Suprapubic skin (tissue), 4 donors: ENCODE results near the gene SPART. TPM values are rescaled to one million over a fixed set of nuclear protein-coding genes. Genes with fewer than 3 reads are reported as not detected.
"Not testable (repeated sequence)": the region's sequence is repeated elsewhere in the genome, so short reads cannot be mapped to it uniquely, and the experiment has no call there.

ENCODE experiments used
- DNase-seq, 2 donors: peaks; one replicate each; pipeline ENCODE4 v3.0.0-alpha.2; 2019; ENCODE audit warnings: low spot score in 2 of 2
- H3K27ac ChIP-seq: fragments of 200-600 bp; sonication (generic); one replicate; pipeline ENCODE4 v1.5.1; 2019
- H3K27me3 ChIP-seq: fragments of 200-600 bp; sonication (generic); one replicate; pipeline ENCODE4 v1.5.1; 2019
- H3K36me3 ChIP-seq: fragments of 200-600 bp; sonication (generic); one replicate; pipeline ENCODE4 v1.5.1; 2019
- H3K4me1 ChIP-seq: fragments of 200-600 bp; sonication (generic); one replicate; pipeline ENCODE4 v1.5.1; 2019
- H3K4me3 ChIP-seq: fragments of 200-600 bp; sonication (generic); one replicate; pipeline ENCODE4 v1.5.1; 2019; ENCODE audit warnings: mild to moderate bottlenecking
- H3K9me3 ChIP-seq: fragments of 200-600 bp; sonication (generic); one replicate; pipeline ENCODE4 v1.5.1; 2019
- CTCF ChIP-seq, 2 donors: fragments of 200-600 bp in 1 of 2; fragments of 450-650 bp in 1 of 2; sonication (generic) in 1 of 2; IDR thresholded peaks; one replicate each; pipeline ENCODE4 v1.5.1; 2016 to 2019; ENCODE audit warnings: antibody characterized with exemption in 2 of 2, mild to moderate bottlenecking in 1 of 2, moderate library complexity in 1 of 2
- EP300 ChIP-seq: sonication (generic); formaldehyde crosslinking; IDR thresholded peaks from one replicate; pipeline ENCODE4 v1.6.1; 2017; ENCODE audit warnings: antibody characterized with exemption
- POLR2A ChIP-seq, 2 donors: fragments of 450-650 bp; IDR thresholded peaks; one replicate each; pipeline ENCODE4 v1.6.1; 2017; ENCODE audit warnings: antibody characterized with exemption in 2 of 2, mild to moderate bottlenecking in 2 of 2, moderate library complexity in 2 of 2
- POLR2AphosphoS5 ChIP-seq, 3 donors: sonication (generic); formaldehyde crosslinking; IDR thresholded peaks; one replicate each; pipeline ENCODE4 v1.6.1; 2017; ENCODE audit warnings: antibody characterized with exemption in 3 of 3
- WGBS: methylation state at CpG from one replicate; pipeline ENCODE4 v1.1.5; 2018; 5-methylcytosine and 5-hydroxymethylcytosine counted together
- total RNA-seq, 4 donors: library from RNA; depleted of rRNA; stranded (reverse); fragments of >200 nt; gene quantifications; one replicate each; pipeline ENCODE4 v1.1.0, GENCODE V29; 2016

SPART gene
- total RNA-seq, 4 donors from 2014 or later = 25.7 to 51.0 (median 35.7) TPM

GRCh38 chr13:36325912-36326311 is 20.3 kb downstream of the SPART start:
- H3K9me3 ChIP-seq = no peaks in the 10 kb centered on the region
- no peaks in the 10 kb centered on the region for H3K4me1 ChIP-seq
- WGBS = 83% methylated on average over 1 of the region's 1 CpG
- no peak overlapping the region for H3K27ac ChIP-seq
- peaks cover 76% of the 10 kb centered on the region for H3K36me3 ChIP-seq
- no peak for TF ChIP-seq POLR2A (IDR thresholded peaks at IDR 0.05)
- no peak for TF ChIP-seq EP300
- no peak for TF ChIP-seq CTCF (IDR thresholded peaks at IDR 0.05)
- no peak overlapping the region for H3K4me3 ChIP-seq
- H3K27me3 ChIP-seq = no peaks in the 10 kb centered on the region
- DNase-seq = no peak

GRCh38 chr13:36324881-36325280 is 21.3 kb downstream of the SPART start:
- DNase-seq, H3K4me3 ChIP-seq, H3K4me1 ChIP-seq, H3K27me3 ChIP-seq, H3K27ac ChIP-seq, H3K9me3 ChIP-seq: not testable (repeated sequence)
- H3K36me3 ChIP-seq = peaks cover 68% of the 10 kb centered on the region
- WGBS = 90% methylated on average over 5 of the region's 5 CpGs

- Histone ChIP-seq H3K36me3 (peaks cover 61% of the 10 kb centered on the region), H3K4me3 (no peak overlapping the region), H3K27ac (no peak overlapping the region), H3K4me1 (no peaks in the 10 kb centered on the region), H3K27me3 (no peaks in the 10 kb centered on the region), H3K9me3 (no peaks in the 10 kb centered on the region)
- TF ChIP-seq POLR2A (IDR thresholded peaks at IDR 0.05) (no peak), POLR2AphosphoS5 (IDR thresholded peaks at IDR 0.05) (no peak), CTCF (IDR thresholded peaks at IDR 0.05) (no peak), EP300 (no peak)
- 100% methylated on average over 1 of the region's 1 CpG for WGBS
- DNase-seq = no peak
Observed at GRCh38 chr13:36323951-36324566, 22.1 kb downstream of the SPART start.

GRCh38 chr13:36323408-36323807 is 22.8 kb downstream of the SPART start:
- H3K9me3 ChIP-seq = no peaks in the 10 kb centered on the region
- H3K27me3 ChIP-seq = no peaks in the 10 kb centered on the region
- TF ChIP-seq POLR2A (IDR thresholded peaks at IDR 0.05) = no peak
- TF ChIP-seq CTCF (IDR thresholded peaks at IDR 0.05) = no peak
- TF ChIP-seq POLR2AphosphoS5 (IDR thresholded peaks at IDR 0.05) = no peak
- no peak for TF ChIP-seq EP300
- WGBS = 94% methylated on average over 3 of the region's 3 CpGs
- H3K27ac ChIP-seq = no peak overlapping the region
- no peak for DNase-seq
- no peaks in the 10 kb centered on the region for H3K4me1 ChIP-seq
- H3K36me3 ChIP-seq = peaks cover 54% of the 10 kb centered on the region
- H3K4me3 ChIP-seq = no peak overlapping the region

- H3K27ac ChIP-seq, H3K4me1 ChIP-seq, H3K9me3 ChIP-seq, DNase-seq, H3K27me3 ChIP-seq, H3K4me3 ChIP-seq: not testable (repeated sequence)
- peaks cover 30% of the 10 kb centered on the region for H3K36me3 ChIP-seq
- WGBS = 86% methylated on average over 6 of the region's 6 CpGs
Observed at GRCh38 chr13:36319793-36320192, 26.4 kb downstream of the SPART start.

GRCh38 chr13:36313047-36313969 is 32.9 kb downstream of the SPART start:
- Histone ChIP-seq H3K9me3 (no peaks in the 10 kb centered on the region), H3K36me3 (peaks cover 55% of the 10 kb centered on the region), H3K27me3 (no peaks in the 10 kb centered on the region), H3K27ac (no peak overlapping the region), H3K4me3 (no peak overlapping the region), H3K4me1 (no peaks in the 10 kb centered on the region)
- WGBS = 79% methylated on average over 3 of the region's 3 CpGs
- DNase-seq = no peak
- TF ChIP-seq CTCF (IDR thresholded peaks at IDR 0.05) (no peak), POLR2A (IDR thresholded peaks at IDR 0.05) (no peak), POLR2AphosphoS5 (IDR thresholded peaks at IDR 0.05) (no peak), EP300 (no peak)
